ENCODE measurements around the gene PTTG2.

PTTG2 gene

GRCh38 chr4:37946503-37947179, 13.6 kb upstream of the PTTG2 start:
- TF ChIP-seq CTCF (IDR thresholded peaks at IDR 0.05; ENCODE audit: insufficient read depth, low read depth, low read length, missing control alignments), result no peak
- H3K4me3 ChIP-seq (ENCODE audit: low read length), result no peak overlapping the region

GRCh38 chr4:37948542-37948941, 11.7 kb upstream of the PTTG2 start:
- TF ChIP-seq CTCF (IDR thresholded peaks at IDR 0.05; ENCODE audit: insufficient read depth, low read depth, low read length, missing control alignments), result no peak
- H3K4me3 ChIP-seq (ENCODE audit: low read length), result no peak overlapping the region
- DNase-seq (ENCODE audit: low read depth), result no peak

More at GRCh38 chr4:37946503-37947179, 13.6 kb upstream of the PTTG2 start:
- no peak for DNase-seq (ENCODE audit: low read depth)

GRCh38 chr4:37949636-37950426, 10.4 kb upstream of the PTTG2 start:
- no peak for DNase-seq (ENCODE audit: low read depth)
- no peak overlapping the region for H3K4me3 ChIP-seq (ENCODE audit: low read length)
- TF ChIP-seq CTCF (IDR thresholded peaks at IDR 0.05; ENCODE audit: insufficient read depth, low read depth, low read length, missing control alignments), result no peak

- no peak for TF ChIP-seq CTCF (IDR thresholded peaks at IDR 0.05; ENCODE audit: insufficient read depth, low read depth, low read length, missing control alignments)
- no peak for DNase-seq (ENCODE audit: low read depth)
- no peak overlapping the region for H3K4me3 ChIP-seq (ENCODE audit: low read length)
These were observed 8.5 kb upstream of the PTTG2 start for GRCh38 chr4:37951461-37952352.

- no peak for TF ChIP-seq CTCF (IDR thresholded peaks at IDR 0.05; ENCODE audit: insufficient read depth, low read depth, low read length, missing control alignments)
- no peak overlapping the region for H3K4me3 ChIP-seq (ENCODE audit: low read length)
- no peak for DNase-seq (ENCODE audit: low read depth)
These were observed 7.0 kb upstream of the PTTG2 start for GRCh38 chr4:37953156-37953555.

- DNase-seq (ENCODE audit: low read depth), result no peak
- no peak for TF ChIP-seq CTCF (IDR thresholded peaks at IDR 0.05; ENCODE audit: insufficient read depth, low read depth, low read length, missing control alignments)
- no peak overlapping the region for H3K4me3 ChIP-seq (ENCODE audit: low read length)
These were observed 6.4 kb upstream of the PTTG2 start for GRCh38 chr4:37953620-37954293.

All from epithelial cell of esophagus (primary cell).